GM18499 (cell line): ENCODE results near the gene FOS.
"Not testable (repeated sequence)": the region's sequence is repeated elsewhere in the genome, so short reads cannot be mapped to it uniquely, and the experiment has no call there.

Experiments used
- ATAC-seq: cut with Tn5 transposase; IDR thresholded peaks from one replicate; pipeline ENCODE4 v1.9.1; 2021; ENCODE audit warnings: moderate number of reproducible peaks; ENCODE audit not compliant: insufficient read depth, unreplicated experiment

Gene FOS

GRCh38 chr14:75278422-75279152, at the start of gene FOS:
FOS (plus strand) TSS chr14:75278828; CDS start chr14:75278983, 155 bp downstream.
- ATAC-seq, result peak; percentile 61

GRCh38 chr14:75229661-75230139, 48.9 kb upstream of the FOS start:
- ATAC-seq, result no peak

- no peak for ATAC-seq
Measured at GRCh38 chr14:75230140-75230792, 48.4 kb upstream of the FOS start.

- no peak for ATAC-seq
Measured at GRCh38 chr14:75231320-75231719, 47.3 kb upstream of the FOS start.

GRCh38 chr14:75232191-75232590, 46.4 kb upstream of the FOS start:
- ATAC-seq, result no peak

GRCh38 chr14:75232597-75232996, 46.0 kb upstream of the FOS start:
- ATAC-seq, result no peak

GRCh38 chr14:75234173-75235115, 44.2 kb upstream of the FOS start:
- no peak for ATAC-seq

GRCh38 chr14:75235198-75235597, 43.4 kb upstream of the FOS start:
- not testable (repeated sequence) for ATAC-seq

GRCh38 chr14:75236467-75236866, 42.2 kb upstream of the FOS start:
- no peak for ATAC-seq

GRCh38 chr14:75236901-75237419, 41.7 kb upstream of the FOS start:
- ATAC-seq, result no peak

- no peak for ATAC-seq
Measured at GRCh38 chr14:75238756-75239455, 39.7 kb upstream of the FOS start.

- no peak for ATAC-seq
Measured at GRCh38 chr14:75240781-75241180, 37.8 kb upstream of the FOS start.

GRCh38 chr14:75242546-75243273, 35.9 kb upstream of the FOS start:
- ATAC-seq, result no peak

GRCh38 chr14:75244121-75244520, 34.5 kb upstream of the FOS start:
- ATAC-seq, result no peak

GRCh38 chr14:75246546-75247285, 31.9 kb upstream of the FOS start:
- no peak for ATAC-seq

- no peak for ATAC-seq
Measured at GRCh38 chr14:75247286-75247922, 31.2 kb upstream of the FOS start.

GRCh38 chr14:75247939-75248338, 30.7 kb upstream of the FOS start:
- ATAC-seq, result no peak
